ENCODE data around the gene ZNF518B.
"Not testable (repeated sequence)": the region's sequence is repeated elsewhere in the genome, so short reads cannot be mapped to it uniquely, and the experiment has no call there.

Gene ZNF518B

GRCh38 chr4:10456260-10456594 is 999 bp downstream of the ZNF518B start:
- DNase-seq (ENCODE audit: low read depth), result no peak

DNA sequence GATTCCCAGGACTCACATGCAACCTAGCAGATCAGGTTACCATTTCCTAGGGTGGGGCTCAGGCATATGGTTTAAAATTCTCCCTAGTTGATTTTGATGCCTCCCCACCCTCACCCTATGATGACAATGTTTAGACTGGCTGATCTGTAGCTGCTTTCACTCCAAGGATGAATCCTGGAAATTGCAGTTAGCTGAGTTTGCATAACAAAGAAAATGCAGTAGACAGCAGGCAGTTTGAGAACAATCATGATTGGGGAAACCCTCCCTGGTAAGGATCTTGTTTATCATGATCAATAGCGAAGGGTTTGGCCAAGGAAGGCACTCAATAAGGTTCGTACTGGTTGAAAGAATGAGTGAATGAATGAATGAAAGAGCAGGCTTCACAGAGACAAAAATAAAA is 2.1 kb downstream of the ZNF518B start:
- no peak for DNase-seq (ENCODE audit: low read depth)

- DNase-seq (ENCODE audit: low read depth), result no peak
Measured at GRCh38 chr4:10454726-10455125, 2.5 kb downstream of the ZNF518B start.

GRCh38 chr4:10454121-10454520 is 3.1 kb downstream of the ZNF518B start:
- DNase-seq (ENCODE audit: low read depth), result no peak

DNA sequence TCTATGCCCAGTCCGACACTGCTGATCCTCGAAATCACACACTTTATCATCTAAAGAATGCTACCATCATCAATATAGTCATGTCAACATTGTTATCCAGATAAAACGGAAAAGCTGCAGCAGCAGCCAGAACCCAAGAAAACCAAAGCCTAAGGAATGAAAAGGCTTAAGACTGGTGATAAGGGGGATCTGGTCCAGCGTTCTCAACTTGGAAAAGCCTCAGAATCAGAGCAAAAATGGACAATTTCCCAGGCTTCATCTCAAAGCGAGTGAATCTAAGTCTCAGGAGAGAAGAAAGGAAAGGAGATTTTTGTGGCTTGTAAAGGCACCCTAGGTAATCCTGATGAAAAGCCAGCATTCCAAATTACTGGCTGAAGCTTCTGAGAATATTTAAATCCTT is 8.2 kb downstream of the ZNF518B start:
- no peak for DNase-seq (ENCODE audit: low read depth)

DNA sequence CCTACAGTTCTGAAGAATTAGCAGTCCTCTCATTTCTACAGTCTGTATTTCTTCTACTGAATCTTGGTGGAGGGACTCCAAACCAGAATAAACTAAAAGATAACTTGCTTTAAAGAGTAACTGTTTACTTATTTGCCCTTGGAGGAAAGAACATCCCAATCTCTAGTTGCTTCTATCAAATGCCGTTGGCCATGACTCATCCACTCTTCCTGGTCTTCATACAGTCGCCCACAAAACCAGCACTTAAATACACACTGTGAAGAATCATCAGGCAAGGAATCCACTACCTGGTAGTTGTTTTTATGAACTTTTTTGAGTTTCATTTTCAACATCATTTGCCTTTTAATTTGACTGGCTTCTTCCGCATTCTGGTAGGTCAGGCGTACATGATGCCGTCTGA is 14.2 kb downstream of the ZNF518B start:
- DNase-seq (ENCODE audit: low read depth), result no peak

DNA sequence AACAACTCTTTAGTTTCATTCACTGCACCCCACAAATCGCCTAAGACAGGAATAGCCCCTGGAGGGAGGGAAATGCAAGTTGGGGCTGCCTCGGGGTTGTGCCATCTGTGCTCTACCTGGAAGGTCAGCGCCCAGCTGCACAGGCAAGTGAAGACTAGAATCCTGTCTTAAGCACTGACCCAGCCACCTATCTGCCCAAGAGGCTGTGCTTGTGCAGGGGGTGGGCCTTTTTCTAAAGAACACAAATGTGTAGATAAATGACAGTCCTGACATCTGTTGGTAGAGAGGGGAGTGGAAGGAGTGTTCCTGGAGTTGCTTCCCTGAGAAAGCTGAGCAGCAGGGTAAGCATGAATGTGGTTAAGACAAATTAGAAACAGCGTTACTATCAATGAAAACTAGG is 15.7 kb downstream of the ZNF518B start:
- DNase-seq (ENCODE audit: low read depth), result no peak

- no peak for DNase-seq (ENCODE audit: low read depth)
Measured at GRCh38 chr4:10438924-10439323, 18.3 kb downstream of the ZNF518B start.

DNA sequence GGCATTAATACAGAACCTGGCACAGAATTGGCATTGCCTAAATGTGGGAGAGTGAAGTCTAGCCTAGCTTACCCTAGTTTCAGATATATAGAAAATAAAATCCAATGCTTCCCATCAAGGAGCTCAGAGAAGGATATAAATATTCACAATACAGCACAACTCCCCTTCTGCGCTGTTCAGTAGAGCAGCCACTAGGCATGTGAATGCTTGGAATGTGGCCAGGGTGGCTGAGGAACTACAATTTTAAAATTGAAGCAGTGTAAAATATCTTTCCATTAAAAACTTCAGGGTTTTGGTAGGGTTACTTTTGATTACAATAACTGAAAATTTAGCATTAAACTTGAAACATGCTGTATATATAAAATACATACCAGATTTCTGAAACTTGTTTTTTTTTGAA is 19.5 kb downstream of the ZNF518B start:
- DNase-seq (ENCODE audit: low read depth), result no peak

GRCh38 chr4:10427680-10428079 is 29.5 kb downstream of the ZNF518B start:
- DNase-seq (ENCODE audit: low read depth), result not testable (repeated sequence)

DNA sequence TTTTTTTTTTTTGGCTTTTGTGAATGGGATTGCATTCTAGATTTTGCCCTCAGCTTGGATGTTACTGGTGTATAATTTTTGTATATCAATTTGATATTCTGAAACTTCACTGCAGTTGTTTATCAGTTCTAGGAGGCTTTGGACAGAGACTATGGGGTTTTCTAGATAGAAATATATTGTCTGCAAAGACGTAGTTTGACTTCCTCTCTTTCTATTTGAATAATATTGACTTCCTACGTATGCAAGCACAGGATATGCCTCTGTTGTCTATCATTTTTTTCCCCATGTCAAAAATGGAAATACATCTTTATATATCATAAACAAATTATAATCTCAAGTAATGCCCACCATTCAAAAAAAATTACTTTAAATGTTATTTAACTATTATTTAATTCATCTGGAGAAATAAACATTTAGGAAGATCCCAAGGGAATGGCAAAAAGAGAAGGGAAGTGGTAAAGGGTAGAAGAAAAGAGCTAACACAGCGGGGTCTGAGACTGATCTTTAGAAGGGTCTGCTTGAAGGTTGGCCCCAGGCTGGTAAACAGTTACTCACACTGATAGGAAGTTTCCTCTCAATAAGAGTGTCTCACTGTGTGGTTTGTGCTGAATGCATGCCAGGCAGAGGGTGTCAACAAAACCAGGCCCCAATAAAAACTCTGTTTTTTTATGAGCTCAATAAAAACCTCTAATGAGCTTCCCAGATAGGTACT is 35.7 kb downstream of the ZNF518B start:
- DNase-seq (ENCODE audit: low read depth), result no peak

DNA sequence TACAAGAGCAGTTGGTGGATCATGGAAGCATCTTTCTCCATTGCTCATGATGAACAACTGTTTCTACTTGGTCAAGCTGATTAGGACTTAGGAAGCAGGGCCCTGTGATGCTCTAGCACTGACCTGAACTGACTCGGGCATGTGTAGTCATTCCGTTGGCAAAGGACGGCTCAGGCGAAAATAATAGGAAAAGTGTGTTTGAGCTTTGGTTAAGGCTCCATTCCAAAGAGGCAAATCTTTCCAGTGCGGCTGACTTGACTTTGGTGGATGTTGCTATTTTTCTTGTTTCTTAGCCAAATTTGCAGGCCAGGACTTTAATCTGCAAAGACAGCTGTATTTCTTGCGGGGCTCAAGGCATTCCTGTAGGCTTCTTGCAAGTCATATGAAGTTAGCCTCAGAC is 39.5 kb downstream of the ZNF518B start:
- no peak for DNase-seq (ENCODE audit: low read depth)

DNA sequence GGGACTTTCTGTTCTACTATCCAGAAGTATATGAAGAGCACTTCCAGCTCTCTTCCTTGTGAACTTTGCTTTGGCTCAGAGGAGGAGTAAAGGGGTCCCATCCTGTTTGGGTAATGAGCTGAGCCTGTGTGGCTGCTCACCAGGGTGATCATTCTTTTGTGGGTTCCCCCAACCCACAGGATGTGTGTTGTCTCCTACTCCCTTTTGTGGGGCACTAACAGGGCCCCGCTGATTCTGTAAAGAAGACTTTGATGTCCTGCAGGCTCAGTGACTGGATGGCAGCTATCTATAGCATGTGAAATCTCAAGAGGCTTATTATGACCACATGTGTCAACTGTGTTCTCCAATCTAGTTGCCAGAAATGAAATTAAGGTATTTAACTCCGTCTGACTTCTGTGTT is 40.8 kb downstream of the ZNF518B start:
- DNase-seq (ENCODE audit: low read depth), result no peak

DNA sequence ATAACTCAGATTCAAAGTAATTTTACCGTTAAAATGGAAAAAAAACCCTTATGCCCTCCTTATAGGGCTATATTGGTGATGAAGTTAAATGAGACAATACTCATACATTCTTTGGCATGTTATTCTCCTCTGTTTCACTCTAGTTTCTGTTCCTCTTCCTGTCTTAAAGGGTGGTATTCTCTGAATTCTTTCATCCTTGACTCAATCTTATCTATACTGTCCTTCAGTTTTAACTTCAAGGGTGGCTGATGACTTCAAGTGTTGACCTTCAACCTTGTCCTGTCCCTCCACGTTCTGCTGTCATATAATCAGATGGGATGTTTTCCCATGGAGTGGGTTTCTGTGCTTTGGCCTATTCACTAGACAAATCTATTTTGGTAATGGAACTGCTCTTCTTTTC is 44.0 kb downstream of the ZNF518B start:
- no peak for DNase-seq (ENCODE audit: low read depth)

- no peak for DNase-seq (ENCODE audit: low read depth)
Measured at GRCh38 chr4:10405672-10406071, 51.6 kb downstream of the ZNF518B start.

GRCh38 chr4:10403633-10404445 is 53.4 kb downstream of the ZNF518B start:
- DNase-seq (ENCODE audit: low read depth), result no peak

- no peak for DNase-seq (ENCODE audit: low read depth)
Measured at GRCh38 chr4:10395971-10396580, 61.1 kb downstream of the ZNF518B start.
